Glomerular visceral epithelial cell (primary cell): ENCODE data around the gene LCE1A.

ENCODE experiments used
- DNase-seq: peaks from one replicate; pipeline ENCODE4 v3.0.0-alpha.2; 2016; ENCODE audit errors: extremely low spot score

Gene LCE1A

GRCh38 chr1:152870831-152871730, 43.8 kb downstream of the LCE1A start:
- DNase-seq, result peak; percentile 7

GRCh38 chr1:152871731-152872126, 44.5 kb downstream of the LCE1A start:
- no peak for DNase-seq

GRCh38 chr1:152873495-152873894, 46.2 kb downstream of the LCE1A start:
- no peak for DNase-seq

DNA sequence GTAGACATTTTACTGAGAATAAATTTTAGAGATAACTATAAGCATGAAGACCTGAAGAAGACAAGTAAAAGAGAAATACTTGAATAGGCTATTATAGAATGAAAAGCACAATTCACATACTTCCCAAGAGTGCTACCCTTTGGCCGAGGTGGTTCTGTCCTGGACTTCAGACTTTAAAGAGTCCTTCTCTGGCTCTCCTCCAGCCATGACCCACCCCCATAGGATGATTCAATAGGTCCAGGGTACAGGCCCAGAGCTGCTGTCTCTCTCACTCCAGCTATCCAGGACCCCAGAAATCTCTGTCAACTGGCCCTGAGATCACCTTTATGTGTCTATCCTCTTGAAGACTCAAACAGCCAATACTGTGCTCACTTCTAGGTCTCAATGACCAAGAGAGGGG, 49.6 kb downstream of the LCE1A start:
- DNase-seq, result no peak
